HFF-Myc (cell line): ENCODE measurements around the gene DENND1C.

Source experiments
- DNase-seq: peaks from one replicate; pipeline ENCODE4 v3.0.0-alpha.2; 2011; ENCODE audit warnings: low read depth; ENCODE audit errors: extremely low read depth
- H3K4me3 ChIP-seq: replicated peaks from 2 replicates; pipeline ENCODE4 v1.5.1; 2011; ENCODE audit warnings: low read depth, mild to moderate bottlenecking, control low read depth, low read length
- TF ChIP-seq, protein P1 (sequence below): IDR thresholded peaks from 2 replicates; pipeline ENCODE4 v1.5.1; 2012; ENCODE audit warnings: mild to moderate bottlenecking, low read depth, low read length, control low read depth; ENCODE audit errors: missing control alignments

Gene DENND1C

DNA sequence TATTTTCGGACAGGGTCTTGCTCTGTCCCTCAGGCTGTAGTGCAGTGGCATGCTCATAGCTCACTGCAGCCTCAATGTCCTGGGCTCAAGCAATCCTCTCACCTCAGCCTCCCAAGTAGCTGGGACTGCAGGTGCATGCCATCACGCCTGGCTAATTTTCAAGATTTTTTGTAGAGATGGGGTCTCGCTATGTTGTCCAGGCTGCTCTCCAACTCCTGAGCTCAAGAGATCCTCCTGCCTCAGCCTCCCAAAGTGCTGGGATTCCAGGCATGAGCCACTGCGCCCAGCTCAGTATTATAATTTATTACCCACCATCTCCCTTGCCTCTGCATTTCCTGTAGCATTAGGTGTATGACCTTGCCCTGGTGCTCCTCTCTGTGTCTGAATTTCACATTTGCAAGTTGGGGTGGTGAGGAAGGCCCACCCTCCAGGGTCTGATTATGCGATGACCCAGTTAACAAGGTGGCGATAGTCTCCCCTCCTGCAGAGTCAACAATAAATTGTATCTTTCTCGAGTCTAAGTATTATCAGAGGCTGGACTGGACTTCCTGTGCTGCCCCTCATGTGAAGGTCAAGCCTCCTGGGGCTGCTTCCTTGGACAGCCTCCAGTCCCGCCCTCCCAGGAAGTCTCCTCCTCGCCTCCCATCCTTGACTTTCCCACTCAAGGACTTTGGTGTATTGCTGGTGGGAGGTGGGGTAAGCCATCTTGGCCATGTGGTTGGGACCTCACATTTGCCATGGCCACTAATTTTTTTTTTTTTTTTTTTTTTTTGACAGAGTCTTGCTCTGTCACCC lies 22.0 kb upstream of the DENND1C start:
- TF ChIP-seq, protein P1, sequence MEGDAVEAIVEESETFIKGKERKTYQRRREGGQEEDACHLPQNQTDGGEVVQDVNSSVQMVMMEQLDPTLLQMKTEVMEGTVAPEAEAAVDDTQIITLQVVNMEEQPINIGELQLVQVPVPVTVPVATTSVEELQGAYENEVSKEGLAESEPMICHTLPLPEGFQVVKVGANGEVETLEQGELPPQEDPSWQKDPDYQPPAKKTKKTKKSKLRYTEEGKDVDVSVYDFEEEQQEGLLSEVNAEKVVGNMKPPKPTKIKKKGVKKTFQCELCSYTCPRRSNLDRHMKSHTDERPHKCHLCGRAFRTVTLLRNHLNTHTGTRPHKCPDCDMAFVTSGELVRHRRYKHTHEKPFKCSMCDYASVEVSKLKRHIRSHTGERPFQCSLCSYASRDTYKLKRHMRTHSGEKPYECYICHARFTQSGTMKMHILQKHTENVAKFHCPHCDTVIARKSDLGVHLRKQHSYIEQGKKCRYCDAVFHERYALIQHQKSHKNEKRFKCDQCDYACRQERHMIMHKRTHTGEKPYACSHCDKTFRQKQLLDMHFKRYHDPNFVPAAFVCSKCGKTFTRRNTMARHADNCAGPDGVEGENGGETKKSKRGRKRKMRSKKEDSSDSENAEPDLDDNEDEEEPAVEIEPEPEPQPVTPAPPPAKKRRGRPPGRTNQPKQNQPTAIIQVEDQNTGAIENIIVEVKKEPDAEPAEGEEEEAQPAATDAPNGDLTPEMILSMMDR, result no peak

DNA sequence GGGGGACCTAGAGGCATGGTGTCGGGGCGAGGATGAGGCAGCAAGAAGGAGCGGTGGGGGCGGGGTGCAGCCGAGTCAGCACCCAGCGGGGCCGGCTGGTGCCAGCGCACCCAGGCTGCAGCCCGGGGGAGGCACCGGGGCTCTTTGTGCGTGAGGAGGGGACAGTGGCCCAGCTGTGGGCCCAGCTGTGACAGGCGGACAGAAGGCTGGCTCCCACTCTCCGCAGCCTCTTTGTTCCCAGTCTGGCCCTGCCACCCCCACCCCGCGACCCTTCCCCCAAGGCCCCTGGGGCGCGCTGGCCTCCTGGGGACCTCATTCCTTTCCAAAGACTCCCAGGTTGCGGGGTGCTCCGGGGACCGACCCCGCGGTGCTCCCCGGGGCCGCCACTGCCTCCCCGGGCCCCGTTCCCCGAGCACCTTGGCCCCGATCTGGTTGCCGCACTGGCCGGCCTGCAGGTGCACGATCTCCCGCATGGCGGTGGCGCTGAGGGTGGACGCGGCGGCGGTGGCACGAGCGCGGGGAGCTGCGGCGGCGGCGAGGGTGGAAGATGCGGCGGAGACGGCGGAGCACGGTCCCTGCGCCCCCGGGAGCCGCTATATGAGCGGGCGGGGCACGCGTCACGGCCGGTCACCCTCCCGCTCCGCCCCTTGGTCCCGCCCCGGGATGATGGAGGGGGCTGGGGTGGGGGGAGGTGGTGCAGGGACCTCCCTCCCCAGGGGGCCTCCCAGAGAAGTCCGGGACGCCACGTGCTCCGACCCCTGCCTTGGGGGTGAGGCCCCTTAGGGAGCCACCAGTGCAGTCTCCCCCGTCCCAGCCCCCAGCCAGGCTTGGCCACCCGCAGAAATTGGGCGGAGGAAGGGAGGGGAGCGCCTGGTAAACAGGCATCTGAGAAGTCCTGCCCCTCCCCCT lies 20.4 kb upstream of the DENND1C start, which contains the start of gene TUBB4A:
TUBB4A (minus strand) TSS at position 570 of the 909 bp plus-strand sequence; CDS start at position 473, 97 bp downstream.
- no peak for DNase-seq
- peak within 1 kb of the TSS; percentile 13; the same call in 1 of the 2 replicates for H3K4me3 ChIP-seq
- TF ChIP-seq, protein P1, result no peak

More for the DNA sequence above, 22.0 kb upstream of the DENND1C start:
- H3K4me3 ChIP-seq, result no peak overlapping the region
- no peak for DNase-seq

DNA sequence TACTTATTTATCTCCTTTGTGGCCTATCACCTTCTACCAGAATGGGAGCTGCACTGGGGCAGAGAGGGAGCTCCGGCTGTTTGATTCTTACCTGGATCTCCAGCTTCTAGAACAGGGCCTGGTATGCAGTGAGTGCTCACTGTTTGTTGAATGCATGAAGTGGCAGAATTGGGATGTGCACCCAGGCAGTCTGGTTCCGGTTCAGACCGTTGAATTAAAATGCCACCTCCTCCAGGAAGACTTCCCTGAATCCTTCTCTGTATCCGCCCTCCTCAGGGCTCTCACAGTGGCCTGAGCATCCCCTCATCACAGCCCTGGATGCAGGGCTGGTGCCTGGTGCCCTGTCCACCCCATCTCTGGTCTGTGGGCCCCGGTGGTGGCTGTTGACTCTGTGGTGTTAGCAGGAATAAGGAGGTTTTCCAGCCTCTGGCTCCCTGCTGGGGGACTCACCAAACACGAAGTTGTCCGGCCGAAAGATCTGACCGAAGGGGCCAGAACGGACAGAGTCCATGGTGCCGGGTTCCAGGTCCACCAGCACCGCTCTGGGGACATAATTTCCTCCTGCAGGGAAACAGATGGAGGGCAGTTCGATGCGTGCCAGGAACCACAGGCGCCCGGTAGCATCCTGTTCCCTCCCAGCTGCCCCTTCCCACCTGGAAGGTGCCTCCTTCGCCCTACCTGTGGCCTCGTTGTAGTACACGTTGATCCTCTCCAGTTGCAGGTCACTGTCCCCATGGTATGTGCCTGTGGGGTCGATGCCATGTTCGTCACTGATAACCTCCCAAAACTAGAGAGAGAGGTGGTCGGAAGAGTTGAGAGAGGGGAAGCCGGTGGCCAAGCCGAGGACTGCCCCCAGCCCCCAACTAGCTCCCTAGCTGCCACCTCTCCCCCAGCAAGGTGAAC lies 19.5 kb upstream of the DENND1C start:
- no peak for DNase-seq
- TF ChIP-seq, protein P1, result no peak
- no peak overlapping the region for H3K4me3 ChIP-seq

DNA sequence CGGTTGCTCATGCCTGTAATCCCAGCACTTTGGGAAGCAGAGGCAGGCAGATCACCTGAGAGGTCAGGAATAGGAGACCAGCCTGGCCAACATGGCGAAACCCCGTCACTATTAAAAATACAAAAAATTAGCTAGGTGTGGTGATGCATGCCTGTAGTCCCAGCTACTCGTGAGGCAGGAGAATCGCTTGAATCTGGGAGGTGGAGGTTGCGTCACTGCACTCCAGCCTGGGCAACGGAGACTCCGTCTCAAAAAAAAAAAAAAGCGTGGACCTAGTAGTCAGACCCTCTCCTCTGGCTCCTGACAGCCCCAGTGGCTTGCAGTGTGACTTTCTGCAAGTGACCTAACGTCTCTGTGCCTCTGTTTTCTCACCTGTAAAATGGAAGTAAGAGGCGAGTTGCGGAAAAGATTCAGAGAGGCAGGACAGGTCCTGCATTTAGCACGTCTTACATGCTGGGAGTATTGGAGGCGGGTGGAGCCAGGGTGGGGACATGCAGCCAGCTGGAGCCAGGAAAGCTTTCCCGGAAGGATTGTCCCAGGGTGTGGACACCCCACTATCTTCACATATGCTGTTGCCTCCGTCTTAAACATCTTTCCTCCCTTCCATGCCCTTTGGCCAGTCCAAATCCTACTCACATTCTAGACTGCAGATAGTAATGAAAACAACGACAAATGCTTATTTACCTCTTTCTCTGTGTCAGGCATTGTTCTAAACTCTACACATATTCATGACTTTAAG lies 17.6 kb upstream of the DENND1C start:
- no peak overlapping the region for H3K4me3 ChIP-seq
- TF ChIP-seq, protein P1, result no peak
- no peak for DNase-seq

DNA sequence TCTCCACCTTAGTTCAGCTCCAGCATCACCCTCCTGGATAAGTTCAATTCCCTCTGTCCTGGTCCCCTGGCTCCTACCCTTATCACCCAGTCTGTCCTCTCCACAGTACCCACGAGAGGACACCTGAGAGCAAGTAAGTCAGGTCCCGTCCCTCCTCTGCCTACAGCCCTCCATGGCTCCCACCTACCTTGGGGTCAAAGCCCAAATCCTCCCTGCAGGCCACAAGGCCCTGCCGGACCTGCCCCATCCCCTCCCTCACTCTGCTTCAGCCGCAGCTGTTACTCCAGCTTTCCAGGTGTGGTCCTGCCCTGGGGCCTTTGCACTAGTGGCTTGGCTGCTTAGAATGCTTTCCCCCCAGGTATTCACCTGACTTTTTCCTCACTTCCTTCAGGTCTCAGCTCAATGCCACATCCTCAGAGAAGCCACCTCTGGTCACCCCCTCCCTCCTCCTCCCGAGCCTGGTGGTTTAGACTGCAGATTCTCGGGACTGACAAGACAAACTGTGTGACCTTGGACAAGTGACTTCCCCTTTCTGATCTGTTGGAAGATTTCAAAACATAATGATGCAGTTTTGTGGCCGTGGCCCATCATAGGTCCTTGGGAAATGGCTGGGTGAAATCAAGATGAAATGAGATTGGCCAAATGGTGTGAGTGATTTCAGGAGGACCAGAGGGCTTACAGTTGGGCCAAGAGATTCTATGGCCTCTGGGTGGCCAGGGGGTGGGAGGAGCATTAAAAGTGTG lies 16.9 kb upstream of the DENND1C start:
- no peak overlapping the region for H3K4me3 ChIP-seq
- DNase-seq, result no peak
- TF ChIP-seq, protein P1, result no peak
